KOPT-K1 (cell line): ENCODE measurements around the gene NTM.
"Not testable (repeated sequence)": the region's sequence is repeated elsewhere in the genome, so short reads cannot be mapped to it uniquely, and the experiment has no call there.

Source experiments
- H3K27ac ChIP-seq: fragments of 200-600 bp; sonication (generic); 2 replicates; pipeline ENCODE4 v1.5.1; 2016; ENCODE audit warnings: antibody characterized with exemption, mild to moderate bottlenecking, low read depth, low read length; ENCODE audit not compliant: poor library complexity, severe bottlenecking
- H3K36me3 ChIP-seq: fragments of 200-600 bp; sonication (generic); 2 replicates; pipeline ENCODE4 v1.5.1; 2017; ENCODE audit warnings: antibody characterized with exemption, mild to moderate bottlenecking, low read length, moderate library complexity; ENCODE audit not compliant: insufficient read depth
- H3K9me3 ChIP-seq: fragments of 200-600 bp; sonication (generic); 2 replicates; pipeline ENCODE4 v1.5.1; 2017; ENCODE audit warnings: antibody characterized with exemption, low read length, mild to moderate bottlenecking; ENCODE audit not compliant: insufficient read depth, poor library complexity, severe bottlenecking

The NTM gene

GRCh38 chr11:131909426-131910177 is 539.2 kb downstream of the NTM start:
- no peaks in the 10 kb centered on the region for H3K36me3 ChIP-seq
- no peaks in the 10 kb centered on the region for H3K9me3 ChIP-seq
- no peak overlapping the region for H3K27ac ChIP-seq

GRCh38 chr11:131910178-131910522 is 539.7 kb downstream of the NTM start:
- H3K27ac ChIP-seq = no peak overlapping the region

GRCh38 chr11:131910523-131911387 is 540.3 kb downstream of the NTM start:
- no peak overlapping the region for H3K27ac ChIP-seq
- H3K36me3 ChIP-seq = no peaks in the 10 kb centered on the region
- H3K9me3 ChIP-seq = no peaks in the 10 kb centered on the region

More at GRCh38 chr11:131910178-131910522, 539.7 kb downstream of the NTM start:
- Histone ChIP-seq H3K9me3 (no peaks in the 10 kb centered on the region), H3K36me3 (no peaks in the 10 kb centered on the region)

GRCh38 chr11:131911388-131912032 is 541.1 kb downstream of the NTM start:
- H3K9me3 ChIP-seq, H3K27ac ChIP-seq, H3K36me3 ChIP-seq: not testable (repeated sequence)

- Histone ChIP-seq H3K9me3 (no peaks in the 10 kb centered on the region), H3K36me3 (no peaks in the 10 kb centered on the region), H3K27ac (no peak overlapping the region)
Observed at GRCh38 chr11:131912134-131912533, 541.7 kb downstream of the NTM start.

- Histone ChIP-seq H3K27ac (no peak overlapping the region), H3K36me3 (no peaks in the 10 kb centered on the region), H3K9me3 (no peaks in the 10 kb centered on the region)
Observed at GRCh38 chr11:131913267-131913666, 542.9 kb downstream of the NTM start.

GRCh38 chr11:131914361-131914774 is 544.0 kb downstream of the NTM start:
- Histone ChIP-seq H3K36me3 (no peaks in the 10 kb centered on the region), H3K27ac (no peak overlapping the region)

GRCh38 chr11:131916638-131917037 is 546.2 kb downstream of the NTM start:
- Histone ChIP-seq H3K9me3 (no peaks in the 10 kb centered on the region), H3K36me3 (no peaks in the 10 kb centered on the region), H3K27ac (no peak overlapping the region)

More at GRCh38 chr11:131914361-131914774, 544.0 kb downstream of the NTM start:
- H3K9me3 ChIP-seq = no peaks in the 10 kb centered on the region

GRCh38 chr11:131917634-131918384 is 547.4 kb downstream of the NTM start:
- Histone ChIP-seq H3K36me3 (no peaks in the 10 kb centered on the region), H3K9me3 (no peaks in the 10 kb centered on the region), H3K27ac (no peak overlapping the region)

- H3K36me3 ChIP-seq = no peaks in the 10 kb centered on the region
- no peaks in the 10 kb centered on the region for H3K9me3 ChIP-seq
- H3K27ac ChIP-seq = no peak overlapping the region
Observed at GRCh38 chr11:131918663-131919062, 548.2 kb downstream of the NTM start.

- Histone ChIP-seq H3K36me3 (no peaks in the 10 kb centered on the region), H3K9me3 (no peaks in the 10 kb centered on the region), H3K27ac (no peak overlapping the region)
Observed at GRCh38 chr11:131922220-131922619, 551.8 kb downstream of the NTM start.

GRCh38 chr11:131923309-131923708 is 552.9 kb downstream of the NTM start:
- H3K36me3 ChIP-seq = no peaks in the 10 kb centered on the region
- H3K27ac ChIP-seq = no peak overlapping the region
- H3K9me3 ChIP-seq = no peaks in the 10 kb centered on the region

- no peaks in the 10 kb centered on the region for H3K36me3 ChIP-seq
- no peak overlapping the region for H3K27ac ChIP-seq
- H3K9me3 ChIP-seq = no peaks in the 10 kb centered on the region
Observed at GRCh38 chr11:131924001-131924400, 553.6 kb downstream of the NTM start.

GRCh38 chr11:131924457-131925201 is 554.2 kb downstream of the NTM start:
- H3K27ac ChIP-seq = no peak overlapping the region
- no peaks in the 10 kb centered on the region for H3K36me3 ChIP-seq
- H3K9me3 ChIP-seq = no peaks in the 10 kb centered on the region
